Body of pancreas (tissue), 4 donors: ENCODE measurements around the gene MAGI1.

Experiments used
- CTCF ChIP-seq, 7 experiments: fragments of 450-650 bp in 4 of 7; fragments of 200-600 bp in 3 of 7; sonication (generic) in 3 of 7; IDR thresholded peaks; one replicate each; pipeline ENCODE4 v1.5.1; 2016 to 2019; ENCODE audit warnings: antibody characterized with exemption in 7 of 7
- POLR2A ChIP-seq, 3 donors: fragments of 450-650 bp; IDR thresholded peaks; one replicate each; pipeline ENCODE4 v1.6.1; 2016; ENCODE audit warnings: antibody characterized with exemption in 3 of 3, mild to moderate bottlenecking in 2 of 3

- no peak for TF ChIP-seq CTCF (IDR thresholded peaks at IDR 0.05)
- no peak for TF ChIP-seq POLR2A (IDR thresholded peaks at IDR 0.05)
Observed at GRCh38 chr3:65559643-65560042, 479.1 kb downstream of the MAGI1 start.
